GM19238 (cell line): Measurements from ENCODE around the gene CCR6.

ENCODE experiments used
- DNase-seq: peaks from one replicate; pipeline ENCODE4 v3.0.0; 2011; ENCODE audit warnings: low spot score; ENCODE audit not compliant: insufficient read length

The CCR6 gene

DNA sequence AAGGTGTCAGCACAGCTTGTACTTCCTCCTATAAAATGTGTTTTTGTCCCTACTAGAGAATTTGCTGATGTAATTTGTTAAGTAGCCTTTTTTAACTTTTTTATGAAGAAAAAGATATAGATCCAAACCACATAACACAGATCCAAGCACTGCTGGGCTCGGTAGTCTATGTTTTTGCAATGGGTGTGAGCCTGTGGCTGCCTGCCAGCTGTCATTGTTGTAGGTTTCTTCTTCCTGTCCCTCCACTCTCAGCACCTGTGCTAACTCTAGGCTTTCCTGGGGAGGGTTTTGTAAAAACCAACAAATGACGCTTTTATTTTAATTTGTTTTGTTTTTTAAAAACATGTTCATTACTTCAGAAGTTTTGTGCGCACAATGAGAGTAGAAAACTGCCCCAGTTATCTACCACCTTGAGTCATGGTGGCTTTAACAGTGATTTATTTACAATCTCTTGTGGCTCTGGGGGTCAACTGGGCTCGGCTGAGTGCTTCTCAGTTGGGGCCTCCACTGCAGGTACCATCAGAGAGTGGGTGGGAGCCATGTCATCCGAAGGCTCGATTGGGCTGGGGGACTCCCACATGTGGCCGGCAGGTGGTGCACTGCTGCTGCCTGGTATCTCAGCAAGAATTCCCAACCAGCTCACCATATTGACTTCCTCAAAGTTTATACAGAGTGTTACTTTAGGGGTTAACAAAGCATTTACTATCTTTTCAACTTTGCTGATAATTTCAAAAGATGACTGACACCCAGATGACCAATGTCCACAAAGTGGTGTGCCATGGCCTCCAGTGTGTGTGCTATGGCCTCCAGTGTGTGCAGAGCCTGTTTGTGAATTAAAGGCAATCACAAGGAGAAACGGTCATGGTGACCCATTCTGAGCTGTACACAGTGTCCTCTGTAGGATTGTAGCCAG, 3.0 kb upstream of the CCR6 start:
- no peak for DNase-seq

DNA sequence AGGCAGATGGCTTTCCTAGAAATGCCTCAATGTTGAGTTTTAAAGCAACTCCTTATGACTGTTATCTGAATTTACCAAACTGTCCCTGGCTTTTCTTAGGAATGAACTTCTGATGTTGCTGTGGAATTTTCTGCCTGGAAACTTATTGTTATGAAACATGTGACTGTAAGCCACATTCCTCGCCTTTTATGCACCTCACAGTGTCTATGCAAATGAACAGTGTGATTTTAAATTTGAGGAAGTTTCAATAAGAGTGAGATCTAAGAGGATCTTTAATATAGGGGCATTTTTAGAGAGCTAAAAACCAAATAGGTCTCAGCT, 2.4 kb upstream of the CCR6 start:
- DNase-seq = no peak

DNA sequence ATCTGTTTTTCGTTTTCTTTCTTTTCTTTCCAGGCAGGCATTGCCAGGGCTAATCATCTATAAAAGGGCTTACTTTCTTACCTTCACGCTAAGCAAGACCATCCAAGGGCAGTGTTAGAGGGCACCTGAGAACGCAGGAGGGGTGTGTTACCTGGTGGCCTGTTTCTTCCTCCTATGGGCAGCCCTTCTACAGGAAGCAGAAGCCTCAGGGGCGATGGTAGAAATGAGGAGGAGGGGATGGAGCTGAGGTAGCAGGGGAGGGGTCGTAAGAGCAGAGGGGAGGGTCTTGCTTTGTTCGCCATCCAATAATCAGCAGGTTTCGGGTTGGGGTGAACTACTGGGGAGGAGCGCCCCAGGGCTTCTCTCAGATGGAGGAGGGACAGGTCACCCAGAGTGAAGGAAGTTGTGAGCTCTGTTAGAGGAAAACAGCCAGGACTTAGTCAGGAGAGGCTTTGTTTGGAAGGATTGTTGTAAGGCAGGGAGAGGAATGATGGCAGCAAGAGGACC, 1.5 kb upstream of the CCR6 start:
- no peak for DNase-seq

DNA sequence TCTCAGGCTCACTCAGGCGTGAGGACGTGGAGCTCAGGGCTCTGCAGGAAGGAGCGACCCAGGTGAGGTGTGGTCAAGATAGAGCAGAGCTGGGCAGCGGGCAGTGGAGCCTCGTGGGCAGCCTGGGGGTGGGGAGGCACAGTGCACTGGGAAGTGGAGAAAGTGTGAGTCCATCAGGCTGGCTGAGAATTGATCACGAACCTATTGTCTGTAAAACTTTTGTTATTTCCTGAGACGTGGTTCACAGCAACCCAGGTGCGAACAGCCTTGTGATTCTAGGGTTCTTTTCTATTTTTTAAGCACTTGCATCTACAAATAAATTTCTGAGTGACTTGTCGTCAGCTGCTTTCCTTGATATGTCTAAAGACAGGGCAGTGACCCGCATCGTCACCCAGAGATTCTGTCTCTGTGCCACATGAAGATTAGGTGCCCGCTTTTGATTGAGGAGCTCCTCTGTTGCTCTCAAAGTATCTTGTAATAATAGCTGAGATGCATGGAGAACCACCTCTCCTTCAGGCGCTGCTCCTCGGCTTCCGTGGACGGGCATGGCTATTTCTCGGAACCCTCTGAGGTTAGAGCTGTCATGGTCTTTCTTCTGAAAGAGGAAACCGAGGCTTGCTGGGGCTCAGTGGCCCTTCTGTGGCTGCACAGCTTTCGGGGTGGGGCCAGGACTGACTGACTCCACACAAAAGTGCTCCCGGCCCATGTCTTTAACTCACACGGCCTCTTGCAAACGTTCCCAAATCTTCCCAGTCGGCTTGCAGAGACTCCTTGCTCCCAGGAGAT, 662 bp upstream of the CCR6 start:
- DNase-seq = no peak

DNA sequence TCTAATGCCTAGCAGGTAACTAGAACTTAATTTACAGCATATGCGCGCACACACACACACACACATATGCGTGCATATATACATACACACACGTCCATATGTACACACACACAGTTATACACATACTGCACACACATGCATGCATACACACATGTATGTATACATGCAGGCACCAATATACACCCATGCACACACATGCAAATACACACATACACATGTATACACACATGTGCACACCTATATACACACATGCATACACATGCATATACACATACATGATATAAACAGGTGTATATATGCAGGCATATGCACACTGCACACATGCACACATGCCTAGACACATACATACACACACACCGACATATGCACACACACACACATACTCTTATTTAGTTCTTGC, 1.9 kb downstream of the CCR6 start:
- no peak for DNase-seq

DNA sequence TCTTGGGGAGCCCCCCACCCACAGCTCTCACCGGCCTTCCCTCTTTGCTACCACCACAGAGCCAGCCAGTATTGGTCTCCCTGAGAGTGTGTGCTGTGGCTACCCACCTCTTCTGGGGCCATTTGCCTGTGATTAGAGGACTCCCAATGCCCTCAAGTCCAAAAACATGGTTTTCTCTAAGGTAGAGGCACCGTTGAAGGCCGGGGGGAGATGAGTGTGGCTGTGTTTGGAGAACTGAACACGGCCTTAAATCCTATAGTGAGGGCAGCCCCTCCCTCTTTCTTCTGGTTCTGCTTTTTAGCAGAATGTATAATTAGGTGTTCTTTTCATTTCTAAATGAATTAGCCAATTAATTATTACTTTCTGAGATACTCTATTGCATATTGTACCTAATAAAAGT, 2.5 kb downstream of the CCR6 start:
- no peak for DNase-seq

DNA sequence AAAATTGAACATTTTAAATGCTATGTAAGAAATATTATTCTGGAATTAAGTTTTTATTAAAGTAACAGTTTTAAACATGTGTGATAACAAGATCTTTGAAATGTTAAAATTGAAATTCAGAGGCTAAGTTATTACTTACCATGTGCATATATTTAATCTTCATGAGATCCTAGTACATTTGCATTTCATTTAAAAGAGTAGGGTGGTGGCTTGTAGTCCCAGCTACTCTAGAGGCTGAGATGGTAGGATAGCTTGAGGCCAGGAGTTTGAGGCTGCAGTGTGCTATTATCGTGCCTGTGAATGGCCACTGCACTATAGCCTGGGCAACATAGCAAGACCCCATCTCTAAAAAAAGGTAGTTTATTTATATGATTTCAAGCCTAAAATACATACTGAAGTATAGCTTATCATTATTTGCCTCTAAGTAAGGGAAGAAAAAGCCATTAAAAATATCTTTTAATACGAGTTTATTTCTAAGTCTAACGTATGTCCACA, 3.0 kb downstream of the CCR6 start:
- no peak for DNase-seq

DNA sequence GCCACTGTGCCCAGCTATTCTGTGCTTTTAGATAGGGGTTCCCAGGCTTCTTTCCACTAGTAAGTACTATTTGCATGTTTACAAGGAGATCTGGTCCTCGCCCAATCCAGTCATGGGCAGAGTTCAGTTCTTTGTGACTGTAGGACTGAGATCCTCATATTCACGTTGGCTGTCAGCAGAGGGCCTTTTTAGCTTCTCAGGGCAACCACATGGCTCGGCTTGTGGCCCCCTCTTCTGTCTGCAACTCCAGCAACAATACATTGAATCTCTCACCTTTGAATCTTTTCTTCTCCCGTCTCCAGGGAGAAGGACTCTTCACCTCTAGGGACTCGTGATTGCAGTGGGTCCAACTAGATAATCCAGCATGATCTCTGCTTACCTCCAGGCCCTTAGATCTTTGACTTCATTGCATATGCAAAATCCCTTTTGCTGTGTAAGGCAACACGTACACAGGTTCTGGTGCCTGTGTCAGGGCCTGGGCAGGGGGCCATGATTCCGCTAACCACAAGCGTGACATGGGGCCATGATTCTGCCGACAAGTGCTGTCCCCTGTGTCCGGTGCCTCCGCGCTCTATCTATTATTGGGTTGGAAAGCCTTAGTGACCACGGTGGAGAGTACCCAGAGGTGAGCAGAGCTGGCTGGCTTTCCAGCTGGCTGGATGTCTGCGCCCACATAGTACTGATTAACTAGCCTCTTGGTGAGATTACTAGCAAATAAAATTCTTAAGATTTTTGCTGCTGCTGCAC, 5.1 kb downstream of the CCR6 start:
- no peak for DNase-seq

DNA sequence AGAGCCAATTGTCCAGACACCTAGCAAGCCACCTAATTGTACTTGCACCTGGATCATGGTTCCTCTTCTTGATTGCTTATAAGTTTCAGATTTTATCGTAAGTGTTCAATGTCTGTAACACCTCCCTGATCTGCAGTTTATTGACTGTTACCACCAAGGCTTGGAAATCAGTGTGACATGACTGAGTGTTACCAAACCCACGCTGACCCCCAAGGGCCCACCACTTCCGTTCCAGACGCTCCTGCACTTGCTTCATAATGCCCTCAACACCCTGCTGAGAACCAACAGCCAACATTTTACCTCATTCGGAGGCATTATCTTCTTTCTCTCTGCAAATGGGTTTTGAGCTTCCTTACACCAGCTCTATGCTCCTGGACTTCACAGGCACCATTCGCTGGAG, 6.3 kb downstream of the CCR6 start:
- DNase-seq = no peak

DNA sequence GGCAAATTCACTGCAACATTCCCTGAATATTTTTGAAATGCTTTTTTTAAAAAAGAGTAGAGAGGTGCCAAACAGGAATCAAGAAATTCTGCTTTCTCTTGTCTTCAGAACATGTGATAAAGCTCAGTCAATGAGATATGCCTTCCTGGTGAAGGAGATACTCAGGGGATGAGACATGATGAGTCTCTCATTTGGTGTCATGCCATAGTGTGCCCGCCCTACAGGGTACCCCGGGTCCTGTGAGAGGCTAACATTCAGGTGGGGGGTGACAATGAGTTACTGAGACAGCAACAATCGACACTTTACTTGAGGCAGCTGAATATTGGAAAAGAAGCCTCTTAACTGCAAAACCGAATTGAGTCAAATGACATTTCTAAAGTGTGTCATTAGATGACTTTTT, 6.7 kb downstream of the CCR6 start:
- no peak for DNase-seq

DNA sequence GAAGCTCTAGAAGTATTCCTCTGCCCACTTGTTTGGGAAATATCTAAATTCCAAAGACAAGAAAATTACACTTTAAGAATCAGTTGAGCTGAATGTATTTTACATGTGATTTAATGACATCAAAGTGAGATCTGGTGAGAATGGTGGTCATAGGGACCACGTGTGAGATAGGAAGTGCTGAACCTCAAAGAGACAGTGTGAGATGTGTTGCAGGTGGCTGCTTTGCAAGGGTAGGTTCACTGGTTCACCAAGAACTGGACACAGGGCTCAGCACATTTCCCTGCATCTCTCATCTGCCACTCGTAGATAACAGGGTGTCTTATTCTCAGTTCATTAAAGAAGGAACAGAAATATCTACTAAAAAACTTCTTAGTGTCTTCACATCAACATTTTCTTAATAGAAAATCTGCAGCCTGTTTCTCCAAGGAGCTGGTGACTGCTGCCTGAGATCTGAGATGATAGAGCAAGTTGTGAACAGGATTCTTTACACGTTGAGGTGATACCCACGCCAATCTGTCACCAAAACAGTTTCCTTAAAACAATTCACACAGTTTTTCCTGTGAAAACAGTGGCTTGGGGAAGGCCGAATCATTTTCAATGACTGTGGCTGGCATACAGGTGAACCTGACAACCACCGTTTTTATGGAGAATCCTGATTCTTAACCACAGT, 7.2 kb downstream of the CCR6 start:
- no peak for DNase-seq

DNA sequence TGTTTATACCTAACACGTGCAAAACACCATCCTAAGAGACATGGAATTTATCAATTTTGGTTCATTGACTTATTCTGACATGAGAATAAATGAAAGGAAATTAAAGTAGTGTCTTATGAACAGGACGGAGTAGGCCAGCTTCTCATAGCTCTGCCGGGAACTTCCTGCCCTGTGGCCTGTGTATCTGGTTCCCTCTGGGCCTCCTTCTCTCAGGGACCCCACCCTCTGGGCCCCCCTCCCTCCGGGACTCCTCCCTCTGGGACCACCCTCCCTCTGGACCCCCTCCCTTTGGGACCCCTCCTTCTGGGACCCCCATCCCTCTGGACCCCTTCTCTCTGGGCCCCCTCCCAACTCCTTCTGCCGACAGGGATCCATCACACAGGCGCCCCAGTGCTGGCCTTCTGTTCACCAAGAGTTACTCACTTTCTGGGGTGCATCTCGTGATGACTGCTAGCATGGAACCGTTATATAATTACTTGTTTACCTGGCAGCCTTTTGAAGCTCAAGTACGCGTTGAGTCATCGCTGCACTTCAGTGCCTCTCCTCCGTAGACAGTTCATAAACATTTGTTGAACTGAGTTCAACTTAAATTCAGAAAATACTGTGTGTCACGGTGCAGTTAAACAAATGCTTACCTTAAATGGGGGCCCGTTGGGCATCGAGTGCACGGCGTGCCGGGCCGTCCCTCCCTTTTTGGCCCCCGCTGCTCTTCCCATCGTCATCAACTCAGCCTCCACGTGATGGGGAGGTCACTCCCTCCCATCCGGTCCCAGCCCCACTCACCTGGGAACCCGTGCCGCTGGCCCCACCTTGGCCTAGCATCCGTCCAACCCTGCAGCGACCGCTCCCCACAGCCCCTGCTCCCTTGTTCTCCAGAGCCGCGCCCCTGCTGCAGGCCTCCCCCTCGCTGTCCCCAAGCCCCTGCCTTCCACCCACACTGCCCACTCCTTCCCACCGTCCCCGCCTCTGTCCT, 8.1 kb downstream of the CCR6 start:
- DNase-seq = no peak

DNA sequence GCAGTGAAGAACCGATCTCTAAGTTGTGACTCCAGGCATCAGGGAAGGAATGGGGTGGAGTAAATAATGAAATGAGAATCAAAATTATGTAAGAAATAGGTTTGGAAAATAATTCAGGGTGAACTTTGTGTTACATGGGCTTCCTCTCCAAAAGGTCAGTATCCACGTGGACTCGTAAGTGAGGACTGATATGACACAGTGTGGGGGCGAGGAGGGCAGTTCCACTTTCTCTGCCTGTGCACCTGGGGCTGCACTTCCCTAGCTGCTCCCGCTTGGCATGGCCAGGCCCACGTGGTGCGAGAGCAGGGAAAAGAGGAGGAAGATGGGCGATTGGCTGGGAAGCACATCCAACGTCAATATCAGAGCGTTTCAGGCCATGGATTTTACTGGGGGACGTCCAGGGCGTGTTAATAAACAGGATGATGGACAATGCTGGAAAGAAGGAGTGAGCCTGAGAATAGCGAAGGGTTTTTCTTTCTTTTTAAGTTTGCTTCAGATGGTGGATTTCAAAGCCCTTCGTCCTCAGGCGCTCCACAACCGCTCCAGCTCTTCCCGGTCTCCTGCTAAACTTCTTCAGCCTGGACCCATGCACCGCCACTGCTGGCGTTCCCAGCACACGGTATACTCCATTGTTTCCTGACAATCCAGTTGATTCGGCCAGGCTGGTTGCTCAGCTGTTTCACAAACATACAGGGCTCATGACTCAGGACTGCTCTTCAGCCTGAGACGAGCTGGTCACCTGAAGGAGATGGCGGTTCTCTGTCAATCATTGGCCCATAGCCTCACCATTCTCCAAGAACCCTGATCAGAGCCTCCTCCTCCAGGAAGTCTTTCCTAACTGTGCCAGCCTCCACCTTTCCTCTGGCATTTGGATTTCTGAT, 11.8 kb downstream of the CCR6 start:
- DNase-seq = no peak

DNA sequence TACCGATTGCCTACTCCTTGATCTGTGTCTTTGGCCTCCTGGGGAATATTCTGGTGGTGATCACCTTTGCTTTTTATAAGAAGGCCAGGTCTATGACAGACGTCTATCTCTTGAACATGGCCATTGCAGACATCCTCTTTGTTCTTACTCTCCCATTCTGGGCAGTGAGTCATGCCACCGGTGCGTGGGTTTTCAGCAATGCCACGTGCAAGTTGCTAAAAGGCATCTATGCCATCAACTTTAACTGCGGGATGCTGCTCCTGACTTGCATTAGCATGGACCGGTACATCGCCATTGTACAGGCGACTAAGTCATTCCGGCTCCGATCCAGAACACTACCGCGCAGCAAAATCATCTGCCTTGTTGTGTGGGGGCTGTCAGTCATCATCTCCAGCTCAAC, 13.5 kb downstream of the CCR6 start:
- DNase-seq = no peak

DNA sequence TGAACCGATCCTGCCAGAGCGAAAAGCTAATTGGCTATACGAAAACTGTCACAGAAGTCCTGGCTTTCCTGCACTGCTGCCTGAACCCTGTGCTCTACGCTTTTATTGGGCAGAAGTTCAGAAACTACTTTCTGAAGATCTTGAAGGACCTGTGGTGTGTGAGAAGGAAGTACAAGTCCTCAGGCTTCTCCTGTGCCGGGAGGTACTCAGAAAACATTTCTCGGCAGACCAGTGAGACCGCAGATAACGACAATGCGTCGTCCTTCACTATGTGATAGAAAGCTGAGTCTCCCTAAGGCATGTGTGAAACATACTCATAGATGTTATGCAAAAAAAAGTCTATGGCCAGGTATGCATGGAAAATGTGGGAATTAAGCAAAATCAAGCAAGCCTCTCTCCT, 14.2 kb downstream of the CCR6 start:
- no peak for DNase-seq

DNA sequence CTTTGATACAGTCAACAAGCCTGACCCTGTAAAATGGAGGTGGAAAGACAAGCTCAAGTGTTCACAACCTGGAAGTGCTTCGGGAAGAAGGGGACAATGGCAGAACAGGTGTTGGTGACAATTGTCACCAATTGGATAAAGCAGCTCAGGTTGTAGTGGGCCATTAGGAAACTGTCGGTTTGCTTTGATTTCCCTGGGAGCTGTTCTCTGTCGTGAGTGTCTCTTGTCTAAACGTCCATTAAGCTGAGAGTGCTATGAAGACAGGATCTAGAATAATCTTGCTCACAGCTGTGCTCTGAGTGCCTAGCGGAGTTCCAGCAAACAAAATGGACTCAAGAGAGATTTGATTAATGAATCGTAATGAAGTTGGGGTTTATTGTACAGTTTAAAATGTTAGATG, 15.0 kb downstream of the CCR6 start:
- DNase-seq = no peak

DNA sequence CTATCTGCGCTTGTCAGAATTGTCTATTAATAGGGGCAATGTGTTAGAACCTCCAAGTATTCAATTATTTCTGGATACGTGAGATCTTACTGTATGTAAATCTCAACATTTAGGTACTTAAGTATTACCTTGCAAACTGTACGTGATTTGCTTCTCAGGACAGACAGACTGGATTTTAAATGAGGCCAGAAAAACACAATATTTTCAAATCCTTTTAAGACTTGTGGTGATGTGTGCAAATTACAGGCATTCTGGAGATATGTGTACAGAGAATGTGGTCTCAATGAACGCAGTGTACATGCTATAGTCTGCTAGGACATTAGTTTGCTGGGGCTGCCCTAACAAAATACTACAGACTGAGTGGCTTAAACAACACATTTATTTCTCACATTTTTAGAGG, 16.9 kb downstream of the CCR6 start:
- no peak for DNase-seq

DNA sequence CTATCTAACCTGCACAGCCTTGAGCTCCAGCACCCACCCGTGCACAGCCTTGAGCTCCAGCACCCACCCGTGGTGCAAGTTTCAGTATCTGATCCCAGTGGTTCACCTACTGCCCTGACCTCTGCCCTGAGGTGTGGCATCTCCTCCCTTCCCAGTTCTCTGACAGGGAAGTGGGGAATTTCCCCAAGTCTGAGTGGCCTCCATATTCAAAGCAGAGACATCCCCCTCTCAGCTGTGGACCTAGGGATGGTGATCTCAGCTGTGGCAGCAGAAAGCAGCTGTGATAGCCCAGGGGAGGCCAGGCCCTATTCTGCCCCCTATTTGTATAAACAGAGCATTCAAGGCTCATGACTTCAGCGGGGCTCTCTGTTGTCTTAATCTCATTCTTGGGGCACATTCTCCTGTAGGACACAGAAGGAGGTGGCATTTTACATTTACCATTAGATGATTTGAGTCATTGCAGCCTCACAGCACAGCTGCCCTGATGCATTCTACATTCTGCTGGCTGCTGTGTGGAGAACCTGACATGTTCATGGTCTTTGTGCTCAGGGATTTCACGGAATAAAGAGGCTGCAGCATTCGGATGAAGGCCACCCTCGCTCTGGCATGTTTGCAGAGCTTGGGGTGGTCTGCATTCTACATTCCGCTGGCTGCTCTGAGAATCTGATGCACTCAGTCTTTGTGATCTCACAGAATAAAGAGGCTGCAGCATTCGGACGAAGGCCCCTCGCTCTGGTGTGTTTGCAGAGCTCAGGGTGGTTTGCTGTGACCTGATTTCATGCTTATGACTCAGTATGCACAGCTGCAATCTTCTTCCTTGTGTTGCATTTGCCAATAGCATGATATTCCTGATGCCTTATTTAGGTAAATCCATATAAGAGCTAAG, 17.9 kb downstream of the CCR6 start:
- DNase-seq = no peak
